Measurements from ENCODE around the gene TBC1D16.

DNA sequence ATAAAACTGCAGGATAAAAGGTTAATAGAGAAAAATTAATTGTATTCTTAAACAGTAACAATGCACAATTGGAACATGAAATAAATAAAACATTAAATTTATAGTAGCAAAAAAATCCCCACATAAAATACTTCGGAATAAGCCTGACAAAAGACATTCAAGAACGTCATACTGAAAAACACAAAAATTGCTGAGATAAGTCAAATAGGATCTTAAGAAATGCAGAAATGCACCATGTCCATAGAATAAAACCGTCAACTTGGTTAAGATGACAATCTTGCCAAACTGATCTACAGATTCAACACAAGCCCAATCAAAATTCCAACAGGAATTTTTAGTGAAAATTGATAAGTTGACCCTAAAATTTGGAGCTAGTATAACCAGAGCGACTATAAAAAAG lies 76.6 kb downstream of the TBC1D16 start:
- TF ChIP-seq CTCF (IDR thresholded peaks at IDR 0.05; ENCODE audit: low read depth, low read length) (no peak), MYC (IDR thresholded peaks at IDR 0.05; ENCODE audit: low read depth, low read length) (no peak), POLR2A (IDR thresholded peaks at IDR 0.05; ENCODE audit: extremely low read depth, insufficient read length) (no peak)
- TF ChIP-seq, protein P1, sequence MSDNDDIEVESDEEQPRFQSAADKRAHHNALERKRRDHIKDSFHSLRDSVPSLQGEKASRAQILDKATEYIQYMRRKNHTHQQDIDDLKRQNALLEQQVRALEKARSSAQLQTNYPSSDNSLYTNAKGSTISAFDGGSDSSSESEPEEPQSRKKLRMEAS (IDR thresholded peaks at IDR 0.05; ENCODE audit: low read depth, low read length) = no peak
